Duodenal mucosa (tissue), 2 donors: ENCODE data around the gene CMIP.

ENCODE experiments used
- H3K27ac ChIP-seq: one replicate; pipeline ENCODE4 v1.7.0; 2013; ENCODE audit warnings: low read depth, low read length
- H3K27me3 ChIP-seq, 2 donors: one replicate each; pipeline ENCODE4 v1.7.0; 2013; ENCODE audit warnings: low read length in 2 of 2, control low read depth in 1 of 2; ENCODE audit not compliant: insufficient read depth in 2 of 2, control insufficient read depth in 1 of 2
- H3K36me3 ChIP-seq, 2 donors: one replicate each; pipeline ENCODE4 v1.7.0; 2013; ENCODE audit warnings: low read length in 2 of 2, control low read depth in 1 of 2; ENCODE audit not compliant: insufficient read depth in 2 of 2, control insufficient read depth in 1 of 2
- H3K4me1 ChIP-seq, 2 donors: one replicate each; pipeline ENCODE4 v1.7.0; 2013; ENCODE audit warnings: low read length in 2 of 2, control low read depth in 1 of 2; ENCODE audit not compliant: insufficient read depth in 2 of 2, control insufficient read depth in 1 of 2
- H3K4me3 ChIP-seq, 2 donors: one replicate each; pipeline ENCODE4 v1.7.0; 2013; ENCODE audit warnings: low read length in 2 of 2, low read depth in 1 of 2
- H3K9ac ChIP-seq, 2 donors: one replicate each; pipeline ENCODE4 v1.7.0; 2013; ENCODE audit warnings: low read length in 2 of 2, low read depth in 1 of 2
- H3K9me3 ChIP-seq, 2 donors: one replicate each; pipeline ENCODE4 v1.7.0; 2013; ENCODE audit warnings: low read length in 2 of 2, control low read depth in 1 of 2; ENCODE audit not compliant: control insufficient read depth in 1 of 2

Gene CMIP

DNA sequence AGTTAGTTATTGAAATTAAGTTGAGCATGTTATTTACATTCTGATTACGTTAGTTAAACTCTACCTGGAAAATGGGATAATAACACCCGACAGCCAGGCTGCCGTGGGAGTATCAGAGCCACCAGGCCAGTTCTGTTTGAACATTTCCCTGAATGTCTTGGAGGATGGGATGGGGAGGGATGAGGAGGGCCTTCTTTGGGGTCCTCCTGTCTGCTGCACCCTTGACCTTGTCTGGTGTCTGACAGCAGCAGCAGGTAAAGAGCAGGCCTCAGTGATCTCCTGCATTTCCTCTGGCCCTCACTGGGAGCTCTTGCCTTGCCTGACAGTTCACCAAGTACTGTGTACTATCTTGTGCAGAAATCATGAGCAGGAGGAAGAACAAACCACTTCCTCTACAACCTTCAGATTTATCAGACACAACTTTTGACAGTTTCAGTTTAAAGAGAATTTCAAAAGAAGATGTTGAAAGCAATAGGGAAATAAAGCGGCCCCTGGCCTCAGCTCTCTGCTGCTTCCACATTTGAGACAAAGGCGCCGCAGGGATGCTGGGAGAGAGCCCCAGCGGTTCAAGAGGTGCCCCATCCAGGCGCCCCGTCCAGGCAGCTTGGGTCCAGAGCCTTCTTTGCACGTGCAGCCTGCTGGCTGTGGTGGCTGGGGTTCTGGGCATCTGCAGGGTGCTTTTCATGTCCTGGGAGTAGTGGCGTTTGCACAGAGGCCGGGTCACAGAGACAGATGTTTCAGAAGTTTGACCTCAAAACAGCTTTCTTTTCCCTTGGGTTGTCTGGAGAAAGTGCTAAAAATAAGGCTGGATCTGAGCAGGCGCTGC is 25.3 kb downstream of the CMIP start:
- H3K9me3 ChIP-seq: no peaks in the 10 kb centered on the region
- no peak overlapping the region for H3K27ac ChIP-seq
- H3K4me3 ChIP-seq: no peak overlapping the region
- H3K36me3 ChIP-seq: peaks cover 8 to 25% of the 10 kb centered on the region in 2 donors
- peaks cover 75 to 84% of the 10 kb centered on the region in 2 donors for H3K4me1 ChIP-seq
- H3K9ac ChIP-seq: no peak overlapping the region
- no peaks in the 10 kb centered on the region for H3K27me3 ChIP-seq

DNA sequence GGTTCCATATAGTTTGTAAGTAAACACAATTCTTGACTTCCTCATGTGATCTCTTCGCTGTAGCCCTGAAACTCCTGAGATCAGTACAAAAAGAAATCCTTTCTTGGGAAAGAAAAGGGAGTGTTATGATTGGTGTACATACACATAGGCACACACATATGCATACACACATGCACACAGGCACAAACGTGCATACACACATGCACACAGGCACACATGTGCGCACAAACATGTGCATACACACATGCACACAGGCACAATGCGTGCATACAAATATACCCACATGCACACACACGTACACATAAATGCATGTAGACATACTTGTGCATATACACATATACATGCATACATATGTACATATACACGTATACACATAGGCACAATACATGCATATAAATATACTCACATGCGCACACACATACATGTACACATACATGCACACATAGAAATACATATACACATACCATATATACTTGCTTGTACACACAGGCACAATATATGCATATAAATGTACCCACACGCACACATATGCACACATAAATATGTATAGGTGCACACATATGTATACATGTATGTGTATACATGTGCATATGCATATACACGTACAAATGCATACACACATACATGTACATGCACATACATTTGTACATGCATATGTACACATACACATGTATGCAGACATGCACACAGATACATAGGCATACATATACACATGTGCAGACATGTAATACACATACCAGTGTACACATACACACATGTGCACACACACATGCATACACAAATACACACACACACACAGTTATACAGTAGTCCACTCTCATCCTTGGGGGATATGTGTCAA is 26.4 kb downstream of the CMIP start:
- H3K27ac ChIP-seq: no peak overlapping the region
- H3K4me3 ChIP-seq: no peak overlapping the region
- peaks cover 78% of the 10 kb centered on the region in 2 donors for H3K4me1 ChIP-seq
- no peaks in the 10 kb centered on the region for H3K27me3 ChIP-seq
- peaks cover 8 to 25% of the 10 kb centered on the region in 2 donors for H3K36me3 ChIP-seq
- H3K9me3 ChIP-seq: no peaks in the 10 kb centered on the region
- H3K9ac ChIP-seq: no peak overlapping the region

DNA sequence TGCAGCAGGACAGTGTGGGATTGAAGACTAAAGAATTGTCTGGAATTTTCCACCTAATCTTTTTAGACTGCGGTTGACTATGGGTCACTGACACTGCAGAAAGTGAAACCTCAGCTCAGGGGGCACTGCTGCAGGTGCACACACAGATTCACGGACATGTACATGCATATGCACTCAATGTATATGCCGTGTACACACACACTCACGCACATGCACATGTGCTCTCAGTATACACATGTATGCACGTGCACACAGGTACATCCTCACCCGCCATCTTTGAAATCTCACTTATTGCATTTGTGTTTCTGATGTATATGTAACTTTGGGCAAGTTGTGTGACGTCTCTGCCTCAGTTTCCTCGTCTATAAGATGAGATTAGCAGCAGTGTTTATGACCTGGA is 27.3 kb downstream of the CMIP start:
- Histone ChIP-seq H3K4me3 (no peak overlapping the region), H3K27me3 (no peaks in the 10 kb centered on the region), H3K9me3 (no peaks in the 10 kb centered on the region), H3K4me1 (peaks cover 73 to 75% of the 10 kb centered on the region in 2 donors), H3K9ac (no peak overlapping the region), H3K27ac (no peak overlapping the region), H3K36me3 (peaks cover 8 to 28% of the 10 kb centered on the region in 2 donors)

DNA sequence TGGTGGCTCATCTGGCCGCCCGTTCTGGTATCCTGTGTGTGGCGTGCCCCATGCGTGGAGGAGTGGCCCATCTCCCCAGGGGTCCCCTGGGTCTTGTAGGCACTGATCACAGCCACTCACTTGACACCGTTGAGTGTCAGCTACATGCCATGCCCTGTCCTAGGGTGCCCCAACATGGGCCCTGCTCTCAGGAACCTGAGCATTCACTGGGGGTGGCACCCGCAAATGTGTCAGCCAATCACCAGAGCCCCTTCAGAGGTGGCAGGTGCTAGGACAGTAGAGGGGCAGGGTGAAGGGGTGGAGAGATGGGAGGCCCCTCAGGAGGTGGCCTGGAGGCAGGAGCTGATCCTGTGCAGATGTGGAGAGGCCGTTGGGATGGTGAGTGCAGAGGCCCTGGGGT is 27.8 kb downstream of the CMIP start:
- Histone ChIP-seq H3K4me3 (no peak overlapping the region), H3K9me3 (no peaks in the 10 kb centered on the region), H3K36me3 (peaks cover 8 to 28% of the 10 kb centered on the region in 2 donors), H3K9ac (peak overlapping the region in 1 of 2 donors; percentile 9), H3K27me3 (no peaks in the 10 kb centered on the region), H3K27ac (no peak overlapping the region), H3K4me1 (peaks cover 75 to 76% of the 10 kb centered on the region in 2 donors)

DNA sequence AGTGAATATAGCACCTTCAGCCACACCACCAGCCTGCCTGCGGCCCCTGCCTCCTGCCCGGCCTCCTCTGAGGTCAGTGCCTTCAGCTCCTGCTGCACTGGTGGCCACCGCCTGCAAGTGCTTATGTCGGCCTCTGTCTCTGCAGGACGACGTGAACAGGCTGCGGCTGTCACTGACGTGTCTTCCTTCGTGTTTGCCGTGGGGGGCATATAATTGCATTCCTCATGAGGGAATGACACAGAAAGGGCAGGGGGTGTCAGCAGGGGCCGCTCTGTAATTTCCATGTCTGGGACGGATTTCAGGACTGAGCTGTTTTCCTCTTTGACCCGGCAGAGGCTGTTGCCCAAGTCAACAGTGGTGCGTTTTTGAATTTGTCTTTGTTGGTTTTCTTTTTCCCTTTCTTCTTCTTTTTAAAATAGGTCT is 28.5 kb downstream of the CMIP start:
- peaks cover 8 to 28% of the 10 kb centered on the region in 2 donors for H3K36me3 ChIP-seq
- peaks cover 80 to 82% of the 10 kb centered on the region in 2 donors for H3K4me1 ChIP-seq
- no peak overlapping the region for H3K9ac ChIP-seq
- no peaks in the 10 kb centered on the region for H3K9me3 ChIP-seq
- H3K27ac ChIP-seq: no peak overlapping the region
- no peak overlapping the region for H3K4me3 ChIP-seq
- no peaks in the 10 kb centered on the region for H3K27me3 ChIP-seq

DNA sequence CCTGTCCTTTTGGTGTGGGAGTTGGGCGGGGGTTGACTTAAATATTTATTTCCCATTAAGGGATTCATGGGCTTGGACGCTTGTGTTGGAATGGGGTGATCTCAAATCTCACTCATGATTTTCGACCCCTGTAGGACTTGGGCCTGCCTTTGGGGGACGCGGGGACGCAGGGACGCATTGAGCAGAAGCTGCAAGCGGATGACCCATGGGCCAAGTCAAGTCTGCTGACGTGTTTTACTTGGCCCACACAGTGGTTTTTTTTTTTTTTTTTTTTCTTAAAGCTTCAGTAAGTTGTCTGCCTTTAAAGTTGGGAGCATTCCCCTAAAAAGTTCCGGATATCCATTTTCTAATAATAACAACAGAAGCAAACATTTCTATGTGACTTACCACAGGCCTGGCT is 28.9 kb downstream of the CMIP start:
- Histone ChIP-seq H3K27ac (peak overlapping the region; percentile 43), H3K27me3 (no peaks in the 10 kb centered on the region), H3K9me3 (no peaks in the 10 kb centered on the region), H3K9ac (no peak overlapping the region), H3K4me1 (peaks cover 80 to 83% of the 10 kb centered on the region in 2 donors), H3K36me3 (peaks cover 8 to 28% of the 10 kb centered on the region in 2 donors), H3K4me3 (peak overlapping the region in 1 of 2 donors; percentile 2)

DNA sequence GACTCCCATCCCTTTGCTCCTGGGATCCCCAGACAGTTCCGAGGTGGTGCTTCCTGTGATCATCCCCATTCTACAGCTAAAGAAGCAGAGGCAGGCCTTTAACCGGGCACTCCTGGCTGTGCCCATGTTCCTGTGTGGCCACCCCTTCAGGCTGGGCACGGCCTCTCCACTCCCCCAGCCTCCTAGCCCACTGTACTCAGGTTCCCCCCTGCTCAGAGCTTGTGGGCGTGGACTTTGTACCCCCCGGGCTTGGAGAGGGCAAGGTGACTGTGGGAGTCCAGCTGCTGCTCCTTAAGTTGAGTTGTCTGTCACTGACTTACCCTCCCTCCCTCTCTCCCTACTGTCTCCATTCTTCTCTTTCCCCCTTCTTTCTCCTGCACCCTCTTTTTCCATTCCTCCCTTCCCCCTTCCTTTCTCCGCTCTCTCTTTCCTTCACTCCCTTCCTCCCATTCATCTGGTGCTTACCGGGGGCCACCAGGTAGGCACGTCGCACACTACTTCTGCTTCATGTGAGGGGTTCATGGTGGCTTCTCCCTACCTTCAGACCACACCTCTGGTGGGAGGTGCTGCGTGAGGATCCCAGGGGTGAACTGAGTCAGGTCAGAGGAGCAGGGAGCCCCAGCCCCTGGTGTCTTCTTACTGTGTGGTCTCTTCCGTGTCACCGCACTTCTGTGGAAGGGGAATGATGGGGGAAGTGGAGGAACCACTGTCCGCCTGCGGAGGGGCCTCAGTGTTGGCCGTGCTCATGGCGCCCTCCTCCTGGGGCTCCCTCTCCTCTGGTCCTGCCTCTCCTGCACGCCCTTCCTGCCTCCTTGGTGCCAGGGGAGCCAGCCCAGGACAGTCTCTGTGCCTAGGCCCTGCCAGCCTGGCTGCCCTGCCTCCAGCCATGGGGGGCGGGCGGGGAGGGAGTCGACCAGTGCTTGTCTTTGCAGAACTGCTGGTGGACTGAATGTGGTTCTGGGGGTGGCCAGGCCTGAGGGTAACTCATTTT is 29.7 kb downstream of the CMIP start:
- H3K27me3 ChIP-seq: no peaks in the 10 kb centered on the region
- peaks cover 8 to 28% of the 10 kb centered on the region in 2 donors for H3K36me3 ChIP-seq
- no peaks in the 10 kb centered on the region for H3K9me3 ChIP-seq
- H3K4me3 ChIP-seq: peak overlapping the region in 1 of 2 donors; percentile 2
- peak overlapping the region; percentile 43 for H3K27ac ChIP-seq
- peaks cover 80 to 82% of the 10 kb centered on the region in 2 donors for H3K4me1 ChIP-seq
- H3K9ac ChIP-seq: no peak overlapping the region

- peak overlapping the region; percentile 65 for H3K27ac ChIP-seq
- no peaks in the 10 kb centered on the region for H3K27me3 ChIP-seq
- H3K36me3 ChIP-seq: peaks cover 0 to 4% of the 10 kb centered on the region in 2 donors
- H3K4me1 ChIP-seq: peaks cover 74 to 79% of the 10 kb centered on the region in 2 donors
- no peaks in the 10 kb centered on the region for H3K9me3 ChIP-seq
- peak overlapping the region in 1 of 2 donors; percentile 34 for H3K9ac ChIP-seq
- peak overlapping the region; percentile 13 to 23 for H3K4me3 ChIP-seq
These were observed 33.4 kb downstream of the CMIP start for GRCh38 chr16:81477697-81478693.
